HepG2 (cell line): ENCODE results near the gene CSNK1D. TPM values are rescaled to one million over a fixed set of nuclear protein-coding genes. Genes with fewer than 3 reads are reported as not detected.

Experiments used
- ARHGAP35 ChIP-seq: sonication (generic); formaldehyde crosslinking; IDR thresholded peaks from 2 replicates; pipeline ENCODE4 v1.9.0; 2022; ENCODE audit warnings: mild to moderate bottlenecking, inconsistent platforms, moderate library complexity, missing genetic modification reagents, borderline replicate concordance
- EED ChIP-seq: sonication (generic); formaldehyde crosslinking; IDR thresholded peaks from 2 replicates; pipeline ENCODE4 v1.5.0; 2020; ENCODE audit warnings: mild to moderate bottlenecking, missing genetic modification reagents
- ETV6 ChIP-seq: sonication (generic); formaldehyde crosslinking; conservative IDR thresholded peaks from 2 replicates; pipeline ENCODE4 v1.4.0; 2020; ENCODE audit warnings: missing genetic modification reagents
- HIC2 ChIP-seq: sonication (generic); formaldehyde crosslinking; IDR thresholded peaks from 2 replicates; pipeline ENCODE4 v1.9.0; 2022; ENCODE audit warnings: low read depth, missing genetic modification reagents
- MED1 ChIP-seq: sonication (generic); formaldehyde crosslinking; IDR thresholded peaks from 2 replicates; pipeline ENCODE4 v1.4.0; 2020; ENCODE audit warnings: missing genetic modification reagents
- NFYC ChIP-seq: IDR thresholded peaks from 2 replicates; pipeline ENCODE4 v1.6.1; 2016; ENCODE audit warnings: missing genetic modification reagents, missing compliant biosample characterization
- PHF21A ChIP-seq: sonication (generic); formaldehyde crosslinking; IDR thresholded peaks from 2 replicates; pipeline ENCODE4 v1.5.0; 2020; ENCODE audit warnings: mild to moderate bottlenecking, missing genetic modification reagents
- TEAD3 ChIP-seq: optimal IDR thresholded peaks from 2 replicates; pipeline ENCODE3; 2016; ENCODE audit warnings: borderline replicate concordance
- ZBTB43 ChIP-seq: sonication (generic); formaldehyde crosslinking; conservative IDR thresholded peaks from 2 replicates; pipeline ENCODE4 v1.4.0; 2020; ENCODE audit warnings: missing genetic modification reagents
- ZNF407 ChIP-seq: sonication (generic); formaldehyde crosslinking; IDR thresholded peaks from one replicate; pipeline ENCODE4 v1.5.1; 2020; ENCODE audit warnings: mild to moderate bottlenecking, missing genetic modification reagents; ENCODE audit errors: not compliant biosample characterization
- ZNF547 ChIP-seq: sonication (generic); formaldehyde crosslinking; IDR thresholded peaks from 2 replicates; pipeline ENCODE4 v1.5.1; 2020; ENCODE audit warnings: mild to moderate bottlenecking, missing genetic modification reagents
- ZNF570 ChIP-seq: sonication (generic); formaldehyde crosslinking; IDR thresholded peaks from 2 replicates; pipeline ENCODE4 v1.4.0; 2020; ENCODE audit warnings: mild to moderate bottlenecking, missing genetic modification reagents, borderline replicate concordance
- ZNF850 ChIP-seq: sonication (generic); formaldehyde crosslinking; conservative IDR thresholded peaks from 2 replicates; pipeline ENCODE4 v1.9.0; 2021; ENCODE audit warnings: mild to moderate bottlenecking, missing genetic modification reagents
- ZSCAN31 ChIP-seq: sonication (generic); formaldehyde crosslinking; IDR thresholded peaks from 2 replicates; pipeline ENCODE4 v1.5.0; 2020; ENCODE audit warnings: low read depth, mild to moderate bottlenecking, missing genetic modification reagents
- polyA plus RNA-seq, 8 experiments: library from polyadenylated mRNA; depleted of rRNA in 3 of 8; stranded (reverse) in 7 of 8; unstranded in 1 of 8; fragments of >200 nt; fragmentation: Illumina TruSeq in 4 of 8; extraction: Trizol in 4 of 8; gene quantifications; 2 replicates each; pipeline versions ENCODE4 v1.2.1 to v1.2.3, GENCODE V29; 2011 to 2016; ENCODE audit warnings: low read depth in 4 of 8, missing spikeins in 1 of 8, mixed read lengths in 1 of 8; ENCODE audit not compliant: insufficient read depth in 1 of 8
- total RNA-seq, 5 experiments: library from RNA; depleted of rRNA; stranded (reverse); fragments of >200 nt; fragmentation: Illumina TruSeq; extraction: Trizol; gene quantifications; 2 replicates each; pipeline ENCODE4 v1.2.3, GENCODE V29; 2016; ENCODE audit warnings: low read depth in 1 of 5
- TF ChIP-seq, protein P1 (sequence below): sonication (generic); formaldehyde crosslinking; IDR thresholded peaks from 2 replicates; pipeline ENCODE4 v1.4.0; 2020; ENCODE audit warnings: missing genetic modification reagents

Gene CSNK1D
- total and polyA plus RNA-seq, 2 of the 13 experiments (the other 11 are each of a cell fraction or from before 2014, with no cell fraction given): 31.5 to 128 TPM

DNA sequence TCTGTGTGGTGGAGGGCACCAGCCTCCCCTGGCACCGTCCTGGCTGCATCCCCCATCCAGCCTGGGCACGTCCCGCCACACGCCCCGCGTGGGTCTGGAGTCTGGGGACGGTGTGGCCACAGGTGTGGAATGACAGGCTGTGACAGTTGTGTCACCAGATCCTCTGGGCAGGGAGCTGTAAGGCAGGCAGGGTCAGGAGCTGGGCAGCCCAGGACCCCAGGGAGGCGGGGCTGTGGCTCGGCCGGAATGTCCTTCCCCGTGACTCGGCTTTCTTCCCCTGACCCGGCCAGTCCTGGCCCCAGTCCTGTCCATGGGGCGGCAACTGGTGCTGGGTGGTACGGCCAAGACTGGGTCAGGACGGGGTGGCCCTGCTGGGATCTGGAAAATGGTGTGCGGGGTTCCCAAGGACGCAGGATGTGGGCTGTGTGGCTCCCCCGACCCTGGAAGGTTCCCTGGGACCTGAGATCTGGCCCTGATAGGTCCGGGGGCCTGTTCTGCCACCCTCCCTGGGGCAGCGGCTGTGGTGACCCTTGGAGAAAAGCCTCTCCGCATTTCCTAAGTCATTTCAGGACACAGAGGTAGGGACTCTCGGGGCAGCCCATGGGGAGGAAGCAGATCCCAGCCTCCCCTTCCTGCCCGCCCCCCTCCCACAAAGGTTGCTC lies 48.0 kb downstream of the CSNK1D start (continued):
- TF ChIP-seq ZNF407 (peak; percentile 61), ZNF850 (CRISPR knock-in tag) (no peak), ZNF547 (CRISPR knock-in tag) (peak; percentile 47; the same call in 1 of the 2 replicates), ARHGAP35 (peak; percentile 45; the same call in 1 of the 2 replicates), HIC2 (no peak; the same call in none of the 2 replicates), MED1 (CRISPR knock-in tag) (peak; percentile 67), ZBTB43 (CRISPR knock-in tag) (no peak; the same call in 1 of the 2 replicates), TEAD3 (CRISPR knock-in tag) (peak; percentile 95), NFYC (CRISPR knock-in tag) (no peak), PHF21A (CRISPR knock-in tag) (peak; percentile 37; the same call in 1 of the 2 replicates), ZSCAN31 (peak; percentile 67; the same call in 1 of the 2 replicates), ETV6 (CRISPR knock-in tag) (no peak), ZNF570 (CRISPR knock-in tag) (no peak), EED (CRISPR knock-in tag) (peak; percentile 87)
- TF ChIP-seq, protein P1, sequence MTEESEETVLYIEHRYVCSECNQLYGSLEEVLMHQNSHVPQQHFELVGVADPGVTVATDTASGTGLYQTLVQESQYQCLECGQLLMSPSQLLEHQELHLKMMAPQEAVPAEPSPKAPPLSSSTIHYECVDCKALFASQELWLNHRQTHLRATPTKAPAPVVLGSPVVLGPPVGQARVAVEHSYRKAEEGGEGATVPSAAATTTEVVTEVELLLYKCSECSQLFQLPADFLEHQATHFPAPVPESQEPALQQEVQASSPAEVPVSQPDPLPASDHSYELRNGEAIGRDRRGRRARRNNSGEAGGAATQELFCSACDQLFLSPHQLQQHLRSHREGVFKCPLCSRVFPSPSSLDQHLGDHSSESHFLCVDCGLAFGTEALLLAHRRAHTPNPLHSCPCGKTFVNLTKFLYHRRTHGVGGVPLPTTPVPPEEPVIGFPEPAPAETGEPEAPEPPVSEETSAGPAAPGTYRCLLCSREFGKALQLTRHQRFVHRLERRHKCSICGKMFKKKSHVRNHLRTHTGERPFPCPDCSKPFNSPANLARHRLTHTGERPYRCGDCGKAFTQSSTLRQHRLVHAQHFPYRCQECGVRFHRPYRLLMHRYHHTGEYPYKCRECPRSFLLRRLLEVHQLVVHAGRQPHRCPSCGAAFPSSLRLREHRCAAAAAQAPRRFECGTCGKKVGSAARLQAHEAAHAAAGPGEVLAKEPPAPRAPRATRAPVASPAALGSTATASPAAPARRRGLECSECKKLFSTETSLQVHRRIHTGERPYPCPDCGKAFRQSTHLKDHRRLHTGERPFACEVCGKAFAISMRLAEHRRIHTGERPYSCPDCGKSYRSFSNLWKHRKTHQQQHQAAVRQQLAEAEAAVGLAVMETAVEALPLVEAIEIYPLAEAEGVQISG (CRISPR knock-in tag): peak; percentile 32; the same call in 1 of the 2 replicates
